HCT116 (cell line): Measurements from ENCODE around the gene TMPRSS9. TPM values are rescaled to one million over a fixed set of nuclear protein-coding genes. Genes with fewer than 3 reads are reported as not detected.

Experiments used
- ATAC-seq: fragments of 200-7000 bp; cut with Tn5 transposase; 2 replicates; pipeline ENCODE4 v1.9.1; 2020; ENCODE audit warnings: mild to moderate bottlenecking, moderate library complexity
- BruUV-seq: library from RNA; stranded (reverse); fragments of 400-500 nt; replicated peaks from 2 replicates; lab custom pipeline; 2021; lab: Mats Ljungman, UMichigan
- CTCF ChIA-PET: fragments of 300-600 bp; sonication (Branson Sonifier 250); formaldehyde crosslinking; loops from one replicate; lab custom pipeline; 2021; ENCODE audit warnings: antibody characterized with exemption; lab: Charles Lee
- POLR2A ChIA-PET: fragments of 300-600, 350-600 bp; sonication (Branson Sonifier 250); formaldehyde crosslinking; loops from one replicate; lab custom pipeline; 2021; ENCODE audit warnings: antibody characterized with exemption; lab: Charles Lee
- RAD21 ChIA-PET, 2 experiments: fragments of 300-600 bp; sonication (Branson Sonifier 250); formaldehyde crosslinking; loops; one replicate each; lab custom pipeline; 2023; ENCODE audit warnings: low total read pairs in 2 of 2; ENCODE audit not compliant: uncharacterized antibody in 2 of 2, unreplicated experiment in 2 of 2, low non-redundant PET in 1 of 2; lab: Charles Lee
- DNase-seq: peaks from one replicate; pipeline ENCODE4 v3.0.0-alpha.2; 2010; ENCODE audit warnings: low read depth, low spot score
- H2AFZ ChIP-seq: fragments of 200-600 bp; shearing (Covaris generic), sonication (generic); 2 replicates; pipeline ENCODE4 v1.6.1; 2017; ENCODE audit warnings: low read depth, mixed run types, mixed read lengths, antibody characterized with exemption, low read length; ENCODE audit not compliant: poor library complexity, severe bottlenecking
- H3K27ac ChIP-seq: 2 replicates; pipeline ENCODE4 v1.5.1; 2012; ENCODE audit warnings: low read depth, low read length
- H3K27me3 ChIP-seq: fragments of 200-600 bp; sonication (generic); 2 replicates; pipeline ENCODE4 v1.6.1; 2016; ENCODE audit warnings: mixed run types, low read length, mixed read lengths; ENCODE audit not compliant: insufficient read depth
- H3K36me3 ChIP-seq, 2 experiments: fragments of 200-500 bp in 1 of 2; fragments of 200-600 bp in 1 of 2; sonication (Bioruptor generic) in 1 of 2; sonication (generic) in 1 of 2; 2 replicates each; pipeline versions ENCODE4 v1.5.1 to v1.6.1; 2014 to 2016; ENCODE audit warnings: low read length in 2 of 2, inconsistent platforms in 1 of 2, mixed read lengths in 1 of 2, mixed run types in 1 of 2; ENCODE audit not compliant: insufficient read depth in 2 of 2, control insufficient read depth in 1 of 2
- H3K4me1 ChIP-seq, 2 experiments: fragments of 200-600 bp in 1 of 2; sonication (generic) in 1 of 2; 2 replicates each; pipeline versions ENCODE4 v1.5.1 to v1.6.1; 2012 to 2017; ENCODE audit warnings: low read length in 2 of 2, inconsistent platforms in 1 of 2, mild to moderate bottlenecking in 1 of 2, mixed read lengths in 1 of 2, mixed run types in 1 of 2, moderate library complexity in 1 of 2; ENCODE audit not compliant: insufficient read depth in 2 of 2, control insufficient read depth in 1 of 2
- H3K4me2 ChIP-seq: fragments of 200-600 bp; sonication (generic); 2 replicates; pipeline ENCODE4 v1.6.1; 2017; ENCODE audit warnings: mixed run types, low read length, mixed read lengths
- H3K4me3 ChIP-seq, 2 experiments: fragments of 200-600 bp in 1 of 2; sonication (generic) in 1 of 2; replicated peaks in 1 of 2; 2 replicates each; pipeline ENCODE4 v1.5.1; 2011 to 2016; ENCODE audit warnings: low read length in 2 of 2, control low read depth in 1 of 2, low read depth in 1 of 2, mild to moderate bottlenecking in 1 of 2, mixed read lengths in 1 of 2, mixed run types in 1 of 2
- H3K79me2 ChIP-seq: fragments of 200-600 bp; sonication (generic); 2 replicates; pipeline ENCODE4 v1.6.1; 2017; ENCODE audit warnings: mild to moderate bottlenecking, mixed run types, low read length, moderate library complexity, mixed read lengths; ENCODE audit not compliant: insufficient read depth
- H3K9ac ChIP-seq: fragments of 200-600 bp; sonication (generic); 2 replicates; pipeline ENCODE4 v1.6.1; 2016; ENCODE audit warnings: low read length, mixed read lengths
- H3K9me2 ChIP-seq: fragments of 200-600 bp; sonication (generic), shearing (Covaris generic); 2 replicates; pipeline ENCODE4 v1.6.1; 2017; ENCODE audit warnings: mixed run types, mild to moderate bottlenecking, moderate library complexity; ENCODE audit not compliant: insufficient read depth
- H3K9me3 ChIP-seq, 2 experiments: fragments of 200-500 bp in 1 of 2; fragments of 200-600 bp in 1 of 2; sonication (Bioruptor generic) in 1 of 2; sonication (generic) in 1 of 2; 2 replicates each; pipeline ENCODE4 v1.6.1; 2014 to 2017; ENCODE audit warnings: low read length in 2 of 2, mixed read lengths in 2 of 2, inconsistent platforms in 1 of 2, low read depth in 1 of 2, mild to moderate bottlenecking in 1 of 2, mixed run types in 1 of 2, moderate library complexity in 1 of 2; ENCODE audit not compliant: control insufficient read depth in 1 of 2, insufficient read depth in 1 of 2
- H4K20me1 ChIP-seq: fragments of 200-600 bp; sonication (generic), shearing (Covaris generic); 2 replicates; pipeline ENCODE4 v1.6.1; 2017; ENCODE audit warnings: mixed run types, mild to moderate bottlenecking, moderate library complexity; ENCODE audit not compliant: insufficient read depth
- EGR1 ChIP-seq: IDR thresholded peaks from 2 replicates; pipeline ENCODE4 v1.6.1; 2012; ENCODE audit warnings: low read depth
- ELF1 ChIP-seq: IDR thresholded peaks from 2 replicates; pipeline ENCODE4 v1.6.1; 2012; ENCODE audit warnings: low read depth, borderline replicate concordance
- REST ChIP-seq: IDR thresholded peaks from 2 replicates; pipeline ENCODE4 v1.6.1; 2012; ENCODE audit warnings: low read depth
- SP1 ChIP-seq: IDR thresholded peaks from 2 replicates; pipeline ENCODE4 v1.6.1; 2012; ENCODE audit warnings: low read depth
- ZFX ChIP-seq: fragments of 450-650 bp; IDR thresholded peaks from 2 replicates; pipeline ENCODE4 v1.6.1; 2017
- ZNF274 ChIP-seq: fragments of 200-500 bp; sonication (Bioruptor generic); IDR thresholded peaks from 2 replicates; pipeline ENCODE4 v1.6.1; 2014; ENCODE audit warnings: mild to moderate bottlenecking, low read depth, low read length, inconsistent platforms
- intact Hi-C: fragments of 100-400 bp; cut with micrococcal nuclease; formaldehyde crosslinking; loops from 2 replicates; pipeline ENCODE4 v1.10.0; 2022
- total RNA-seq: library from RNA; stranded (reverse); gene quantifications from one replicate; pipeline ENCODE4 v1.2.1, GENCODE V29; 2021; ENCODE audit not compliant: unreplicated experiment
- TF ChIP-seq, protein P1 (sequence below): IDR thresholded peaks from 2 replicates; pipeline ENCODE4 v1.6.1; 2012

The TMPRSS9 gene
- total RNA-seq, 1 experiment from 2014 or later, result not detected

GRCh38 chr19:2411709-2412108 lies 51.6 kb downstream of the TMPRSS9 start:
- Histone ChIP-seq H3K9me2 (no peaks in the 10 kb centered on the region), H3K9ac (no peak overlapping the region), H3K4me3 (no peak overlapping the region), H3K27me3 (no peaks in the 10 kb centered on the region), H3K36me3 (peaks cover 0 to 5% of the 10 kb centered on the region in 2 experiments; a peak in 1 of 4 replicates), H3K4me2 (no peak overlapping the region), H2AFZ (no peak overlapping the region), H3K4me1 (no peaks in the 10 kb centered on the region)
- ChIA-PET POLR2A (no interaction called here), RAD21 (no interaction called here), CTCF (no interaction called here)
- intact Hi-C loops, result no loop called here
- no peak for DNase-seq
- no TSS peak for BruUV-seq
- ATAC-seq, result no peak
- TF ChIP-seq REST (no peak), ELF1 (no peak), ZNF274 (no peak), SP1 (no peak), ZFX (no peak)
- TF ChIP-seq, all 23 proteins: peak for 0
- Histone ChIP-seq H3K9me3 (no peaks in the 10 kb centered on the region), H4K20me1 (no peaks in the 10 kb centered on the region), H3K79me2 (no peaks in the 10 kb centered on the region), H3K27ac (no peak overlapping the region)

- Histone ChIP-seq H4K20me1 (no peaks in the 10 kb centered on the region), H3K9me3 (no peaks in the 10 kb centered on the region), H2AFZ (no peak overlapping the region), H3K36me3 (peaks cover 0 to 6% of the 10 kb centered on the region in 2 experiments; a peak in 1 of 4 replicates), H3K79me2 (no peaks in the 10 kb centered on the region), H3K27ac (no peak overlapping the region), H3K27me3 (no peaks in the 10 kb centered on the region), H3K4me1 (no peaks in the 10 kb centered on the region), H3K9ac (no peak overlapping the region), H3K4me3 (no peak overlapping the region), H3K4me2 (no peak overlapping the region), H3K9me2 (no peaks in the 10 kb centered on the region)
- CTCF ChIA-PET, result no interaction called here
- POLR2A ChIA-PET, result no interaction called here
- TSS peak; percentile 38 for BruUV-seq
- RAD21 ChIA-PET, result no interaction called here
- DNase-seq (no peak), ATAC-seq (no peak)
- intact Hi-C loops, result no loop called here
- TF ChIP-seq EGR1, result no peak
- TF ChIP-seq, protein P1, sequence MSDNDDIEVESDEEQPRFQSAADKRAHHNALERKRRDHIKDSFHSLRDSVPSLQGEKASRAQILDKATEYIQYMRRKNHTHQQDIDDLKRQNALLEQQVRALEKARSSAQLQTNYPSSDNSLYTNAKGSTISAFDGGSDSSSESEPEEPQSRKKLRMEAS, result no peak
Observed at GRCh38 chr19:2412449-2412848, 52.4 kb downstream of the TMPRSS9 start.
